GM19025 (cell line): Measurements from ENCODE around the gene FANK1.

Source experiments
- ATAC-seq: cut with Tn5 transposase; IDR thresholded peaks from one replicate; pipeline ENCODE4 v1.9.1; 2021; ENCODE audit warnings: mild to moderate bottlenecking, low read depth, moderate library complexity; ENCODE audit not compliant: unreplicated experiment

FANK1 gene

GRCh38 chr10:125984346-125984745 lies 88.0 kb downstream of the FANK1 start:
- no peak for ATAC-seq

- ATAC-seq: no peak
These were observed 88.6 kb downstream of the FANK1 start for GRCh38 chr10:125984865-125985495.

- ATAC-seq: no peak
These were observed 89.3 kb downstream of the FANK1 start for GRCh38 chr10:125985557-125986240.

GRCh38 chr10:125989791-125990190 lies 93.4 kb downstream of the FANK1 start:
- ATAC-seq: no peak

- no peak for ATAC-seq
These were observed 94.6 kb downstream of the FANK1 start for GRCh38 chr10:125990974-125991373.

- ATAC-seq: no peak
These were observed 95.0 kb downstream of the FANK1 start for GRCh38 chr10:125991392-125991791.

GRCh38 chr10:125992254-125992653 lies 95.9 kb downstream of the FANK1 start:
- ATAC-seq: no peak

- ATAC-seq: no peak
These were observed 98.2 kb downstream of the FANK1 start for GRCh38 chr10:125994601-125995000.

GRCh38 chr10:125995726-125996304 lies 99.5 kb downstream of the FANK1 start:
- ATAC-seq: no peak

GRCh38 chr10:125997586-125997985 lies 101.2 kb downstream of the FANK1 start:
- ATAC-seq: no peak

- ATAC-seq: no peak
These were observed 103.3 kb downstream of the FANK1 start for GRCh38 chr10:125999694-126000093.

GRCh38 chr10:126001576-126001975 lies 105.2 kb downstream of the FANK1 start:
- no peak for ATAC-seq

GRCh38 chr10:126004752-126005151 lies 108.4 kb downstream of the FANK1 start:
- no peak for ATAC-seq

- ATAC-seq: no peak
These were observed 109.9 kb downstream of the FANK1 start for GRCh38 chr10:126006264-126006663.

GRCh38 chr10:126006906-126007305 lies 110.5 kb downstream of the FANK1 start:
- ATAC-seq: no peak

GRCh38 chr10:126009650-126010049 lies 113.3 kb downstream of the FANK1 start:
- no peak for ATAC-seq

- ATAC-seq: no peak
These were observed 115.6 kb downstream of the FANK1 start for GRCh38 chr10:126011995-126012394.

- no peak for ATAC-seq
These were observed 116.1 kb downstream of the FANK1 start for GRCh38 chr10:126012485-126012884.

GRCh38 chr10:126013489-126014281 lies 117.3 kb downstream of the FANK1 start:
- no peak for ATAC-seq

GRCh38 chr10:126014309-126014708 lies 117.9 kb downstream of the FANK1 start:
- ATAC-seq: no peak

GRCh38 chr10:126015413-126015812 lies 119.0 kb downstream of the FANK1 start:
- ATAC-seq: no peak
